Uterus (tissue), 2 donors: Measurements from ENCODE around the gene DNAI7.

ENCODE experiments used
- POLR2A ChIP-seq, 2 donors: fragments of 450-650 bp; IDR thresholded peaks; one replicate each; pipeline ENCODE4 v1.6.1; 2016; ENCODE audit warnings: antibody characterized with exemption in 2 of 2, mild to moderate bottlenecking in 1 of 2, moderate library complexity in 1 of 2
- TF ChIP-seq, protein P1 (sequence below), 4 experiments: fragments of 200-600 bp in 2 of 4; fragments of 450-650 bp in 2 of 4; sonication (generic) in 2 of 4; IDR thresholded peaks; one replicate each; pipeline ENCODE4 v1.5.1; 2016 to 2019; ENCODE audit warnings: antibody characterized with exemption in 4 of 4, mild to moderate bottlenecking in 2 of 4, moderate library complexity in 1 of 4

DNA sequence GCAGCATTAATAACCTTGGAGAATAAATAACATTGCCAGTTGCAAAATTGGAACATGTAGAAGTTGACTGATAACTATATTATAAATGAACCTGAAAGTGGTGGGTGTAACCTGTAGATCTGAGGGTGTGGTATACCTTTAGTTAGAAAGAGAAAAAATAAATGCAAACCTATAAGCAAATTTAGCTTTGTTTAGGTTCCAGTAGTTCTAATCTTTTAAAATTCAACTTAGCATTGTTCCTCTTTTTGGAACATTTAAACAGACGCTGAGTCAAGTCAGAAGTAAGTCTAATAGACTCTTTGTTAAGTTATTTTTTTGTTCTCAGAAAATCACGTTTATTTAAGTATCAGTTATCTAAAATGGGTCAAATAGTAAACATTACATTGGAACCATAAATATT is 120.0 kb downstream of the DNAI7 start:
- TF ChIP-seq, protein P1, sequence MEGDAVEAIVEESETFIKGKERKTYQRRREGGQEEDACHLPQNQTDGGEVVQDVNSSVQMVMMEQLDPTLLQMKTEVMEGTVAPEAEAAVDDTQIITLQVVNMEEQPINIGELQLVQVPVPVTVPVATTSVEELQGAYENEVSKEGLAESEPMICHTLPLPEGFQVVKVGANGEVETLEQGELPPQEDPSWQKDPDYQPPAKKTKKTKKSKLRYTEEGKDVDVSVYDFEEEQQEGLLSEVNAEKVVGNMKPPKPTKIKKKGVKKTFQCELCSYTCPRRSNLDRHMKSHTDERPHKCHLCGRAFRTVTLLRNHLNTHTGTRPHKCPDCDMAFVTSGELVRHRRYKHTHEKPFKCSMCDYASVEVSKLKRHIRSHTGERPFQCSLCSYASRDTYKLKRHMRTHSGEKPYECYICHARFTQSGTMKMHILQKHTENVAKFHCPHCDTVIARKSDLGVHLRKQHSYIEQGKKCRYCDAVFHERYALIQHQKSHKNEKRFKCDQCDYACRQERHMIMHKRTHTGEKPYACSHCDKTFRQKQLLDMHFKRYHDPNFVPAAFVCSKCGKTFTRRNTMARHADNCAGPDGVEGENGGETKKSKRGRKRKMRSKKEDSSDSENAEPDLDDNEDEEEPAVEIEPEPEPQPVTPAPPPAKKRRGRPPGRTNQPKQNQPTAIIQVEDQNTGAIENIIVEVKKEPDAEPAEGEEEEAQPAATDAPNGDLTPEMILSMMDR (IDR thresholded peaks at IDR 0.05), result no peak
- TF ChIP-seq POLR2A (IDR thresholded peaks at IDR 0.05), result no peak
